Measurements from ENCODE around the gene NAV2.

DNA sequence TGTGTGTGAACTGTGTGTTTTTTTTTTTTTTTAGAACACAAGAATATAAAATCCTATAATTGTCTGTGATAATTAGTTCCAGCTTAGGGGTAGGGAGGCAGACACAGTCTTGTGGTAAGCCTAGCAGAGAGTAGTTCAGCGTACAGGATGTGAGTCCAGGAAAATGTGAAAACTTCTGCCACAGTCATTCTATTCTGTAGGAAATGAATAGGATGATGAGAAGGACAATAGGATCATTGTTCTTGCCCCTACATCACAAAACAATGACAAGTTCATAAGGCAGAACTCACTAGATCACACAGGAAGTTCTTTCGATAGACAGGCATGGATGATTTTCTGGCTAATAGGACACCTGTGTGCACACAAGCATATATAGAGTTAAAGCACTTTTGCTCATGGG lies 132.2 kb downstream of the NAV2 start:
- TF ChIP-seq, protein P1, sequence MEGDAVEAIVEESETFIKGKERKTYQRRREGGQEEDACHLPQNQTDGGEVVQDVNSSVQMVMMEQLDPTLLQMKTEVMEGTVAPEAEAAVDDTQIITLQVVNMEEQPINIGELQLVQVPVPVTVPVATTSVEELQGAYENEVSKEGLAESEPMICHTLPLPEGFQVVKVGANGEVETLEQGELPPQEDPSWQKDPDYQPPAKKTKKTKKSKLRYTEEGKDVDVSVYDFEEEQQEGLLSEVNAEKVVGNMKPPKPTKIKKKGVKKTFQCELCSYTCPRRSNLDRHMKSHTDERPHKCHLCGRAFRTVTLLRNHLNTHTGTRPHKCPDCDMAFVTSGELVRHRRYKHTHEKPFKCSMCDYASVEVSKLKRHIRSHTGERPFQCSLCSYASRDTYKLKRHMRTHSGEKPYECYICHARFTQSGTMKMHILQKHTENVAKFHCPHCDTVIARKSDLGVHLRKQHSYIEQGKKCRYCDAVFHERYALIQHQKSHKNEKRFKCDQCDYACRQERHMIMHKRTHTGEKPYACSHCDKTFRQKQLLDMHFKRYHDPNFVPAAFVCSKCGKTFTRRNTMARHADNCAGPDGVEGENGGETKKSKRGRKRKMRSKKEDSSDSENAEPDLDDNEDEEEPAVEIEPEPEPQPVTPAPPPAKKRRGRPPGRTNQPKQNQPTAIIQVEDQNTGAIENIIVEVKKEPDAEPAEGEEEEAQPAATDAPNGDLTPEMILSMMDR (optimal IDR thresholded peaks at IDR 0.05 in 1 of 3, IDR thresholded peaks at IDR 0.05 in 1 of 3, conservative IDR thresholded peaks at IDR 0.05 in 1 of 3; ENCODE audit: extremely low read depth in 1 of 3, insufficient read depth in 2 of 3, low read length in 3 of 3), result no peak
- TF ChIP-seq EZH2 (IDR thresholded peaks at IDR 0.05; ENCODE audit: low read length), result no peak
